ENCODE results near the gene LARGE1.
A peak's percentile ranks its signal among the peaks of the same experiment; 100 is the strongest.

The LARGE1 gene

GRCh38 chr22:33781411-33781810, 138.9 kb downstream of the LARGE1 start:
- no peak for TF ChIP-seq CTCF (IDR thresholded peaks at IDR 0.05; ENCODE audit: low read depth, low read length, missing control alignments)
- in situ Hi-C loops (cut with HindIII; ENCODE audit: low pct_ligation_motif_present, low sequenced_read_pairs), result no loop called here

DNA sequence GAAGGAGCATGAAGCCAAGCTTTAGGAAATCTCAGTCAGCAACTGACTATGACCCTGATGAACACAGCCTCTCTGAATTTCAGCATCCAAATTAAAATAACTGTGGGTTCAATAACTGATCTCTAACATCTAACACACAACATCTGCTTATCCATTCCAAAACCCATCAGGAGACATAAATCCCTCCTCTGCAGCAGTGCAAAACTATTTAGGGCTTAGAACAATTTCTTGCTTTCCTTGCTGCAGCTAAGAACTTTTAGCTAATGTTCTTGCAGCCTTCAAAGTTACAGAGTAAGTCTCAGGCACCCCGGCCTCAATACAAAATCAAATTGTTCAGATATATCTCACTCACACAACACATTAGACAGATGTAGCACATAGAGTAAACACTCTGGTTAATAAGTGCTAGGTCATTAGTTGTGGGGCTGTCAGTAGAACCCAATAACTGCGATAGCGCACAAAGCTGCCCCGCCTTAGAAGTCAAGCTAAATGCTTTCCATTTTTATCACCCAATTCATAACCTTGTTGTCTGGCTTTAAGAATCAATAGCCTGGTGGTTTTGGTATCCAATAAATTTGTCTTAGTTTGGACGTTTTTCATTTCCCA, 139.6 kb downstream of the LARGE1 start:
- DNase-seq, result no peak
- no peak overlapping the region for H3K27ac ChIP-seq
- in situ Hi-C loops (cut with HindIII; ENCODE audit: low pct_ligation_motif_present, low sequenced_read_pairs), result no loop called here
- no peaks in the 10 kb centered on the region for H3K27me3 ChIP-seq (replicated peaks)
- no peaks in the 10 kb centered on the region for H3K36me3 ChIP-seq (replicated peaks)
- TF ChIP-seq CTCF (IDR thresholded peaks at IDR 0.05; ENCODE audit: low read depth, low read length, missing control alignments), result no peak
- no peak overlapping the region for H3K4me3 ChIP-seq (ENCODE audit: low read depth, low read length)

More at GRCh38 chr22:33781411-33781810, 138.9 kb downstream of the LARGE1 start:
- Histone ChIP-seq H3K4me3 (ENCODE audit: low read depth, low read length) (no peak overlapping the region), H3K36me3 (replicated peaks) (no peaks in the 10 kb centered on the region), H3K27me3 (replicated peaks) (no peaks in the 10 kb centered on the region), H3K27ac (no peak overlapping the region)
- peak; percentile 9 for DNase-seq

DNA sequence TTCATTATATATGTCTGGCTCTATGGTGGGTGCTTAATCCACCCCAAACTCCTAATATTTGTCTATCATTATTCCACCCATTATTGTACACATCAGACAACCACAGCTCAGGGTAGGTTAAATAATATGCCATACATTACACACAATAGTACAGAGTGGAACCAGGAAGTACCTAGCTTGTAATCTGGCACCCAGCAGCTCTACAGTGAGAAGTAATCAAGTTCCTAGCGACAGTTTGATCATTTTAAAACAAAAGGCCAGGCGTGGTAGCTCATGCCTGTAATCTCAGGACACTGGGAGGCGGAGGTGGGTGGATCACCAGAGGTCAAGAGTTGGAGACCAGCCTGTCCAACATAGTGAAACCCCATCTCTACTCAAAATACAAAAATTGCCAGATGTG, 141.0 kb downstream of the LARGE1 start:
- Histone ChIP-seq H3K27me3 (replicated peaks) (no peaks in the 10 kb centered on the region), H3K4me3 (ENCODE audit: low read depth, low read length) (no peak overlapping the region), H3K27ac (no peak overlapping the region), H3K36me3 (replicated peaks) (no peaks in the 10 kb centered on the region)
- in situ Hi-C loops (cut with HindIII; ENCODE audit: low pct_ligation_motif_present, low sequenced_read_pairs), result no loop called here
- DNase-seq, result no peak
- no peak for TF ChIP-seq CTCF (IDR thresholded peaks at IDR 0.05; ENCODE audit: low read depth, low read length, missing control alignments)

DNA sequence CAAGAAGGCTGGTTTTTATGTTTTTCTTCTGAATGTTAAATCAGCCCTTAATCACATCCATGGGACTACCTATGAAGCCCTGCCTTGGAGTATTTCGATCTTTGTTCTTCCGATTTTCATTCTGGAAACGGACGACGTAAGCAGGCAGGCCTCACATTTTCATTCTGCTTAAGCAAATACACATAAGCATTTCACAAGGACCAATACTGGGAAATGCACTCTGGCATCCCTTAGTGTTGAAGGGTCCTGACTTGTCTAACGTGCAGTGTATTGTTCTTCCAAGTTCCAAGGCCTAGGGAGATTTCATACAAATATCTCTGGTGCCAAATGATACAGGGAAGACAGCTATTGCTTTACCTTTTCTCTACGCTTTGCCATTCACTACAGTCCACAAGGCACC, 143.8 kb downstream of the LARGE1 start:
- no peak for TF ChIP-seq CTCF (IDR thresholded peaks at IDR 0.05; ENCODE audit: low read depth, low read length, missing control alignments)
- H3K27ac ChIP-seq, result no peak overlapping the region
- in situ Hi-C loops (cut with HindIII; ENCODE audit: low pct_ligation_motif_present, low sequenced_read_pairs), result no loop called here
- no peak for DNase-seq
- H3K27me3 ChIP-seq (replicated peaks), result no peaks in the 10 kb centered on the region
- H3K36me3 ChIP-seq (replicated peaks), result no peaks in the 10 kb centered on the region
- H3K4me3 ChIP-seq (ENCODE audit: low read depth, low read length), result no peak overlapping the region

GRCh38 chr22:33774781-33775180, 145.5 kb downstream of the LARGE1 start:
- no peak for TF ChIP-seq CTCF (IDR thresholded peaks at IDR 0.05; ENCODE audit: low read depth, low read length, missing control alignments)
- H3K27me3 ChIP-seq (replicated peaks), result no peaks in the 10 kb centered on the region
- H3K4me3 ChIP-seq (ENCODE audit: low read depth, low read length), result no peak overlapping the region
- no peak overlapping the region for H3K27ac ChIP-seq
- DNase-seq, result no peak
- no peaks in the 10 kb centered on the region for H3K36me3 ChIP-seq (replicated peaks)
- in situ Hi-C loops (cut with HindIII; ENCODE audit: low pct_ligation_motif_present, low sequenced_read_pairs), result no loop called here

GRCh38 chr22:33772745-33773144, 147.5 kb downstream of the LARGE1 start:
- H3K27ac ChIP-seq, result no peak overlapping the region
- in situ Hi-C loops (cut with HindIII; ENCODE audit: low pct_ligation_motif_present, low sequenced_read_pairs), result no loop called here
- H3K27me3 ChIP-seq (replicated peaks), result no peaks in the 10 kb centered on the region
- no peak for DNase-seq
- TF ChIP-seq CTCF (IDR thresholded peaks at IDR 0.05; ENCODE audit: low read depth, low read length, missing control alignments), result no peak
- no peaks in the 10 kb centered on the region for H3K36me3 ChIP-seq (replicated peaks)
- no peak overlapping the region for H3K4me3 ChIP-seq (ENCODE audit: low read depth, low read length)

Measured in brain microvascular endothelial cell (primary cell).